Fibroblast of skin of right biceps (primary cell): ENCODE measurements around the gene RPL7A.
"Not testable (repeated sequence)": the region's sequence is repeated elsewhere in the genome, so short reads cannot be mapped to it uniquely, and the experiment has no call there.

Experiments
- DNase-seq: peaks from one replicate; pipeline ENCODE4 v3.0.0-alpha.2; 2013

RPL7A gene

DNA sequence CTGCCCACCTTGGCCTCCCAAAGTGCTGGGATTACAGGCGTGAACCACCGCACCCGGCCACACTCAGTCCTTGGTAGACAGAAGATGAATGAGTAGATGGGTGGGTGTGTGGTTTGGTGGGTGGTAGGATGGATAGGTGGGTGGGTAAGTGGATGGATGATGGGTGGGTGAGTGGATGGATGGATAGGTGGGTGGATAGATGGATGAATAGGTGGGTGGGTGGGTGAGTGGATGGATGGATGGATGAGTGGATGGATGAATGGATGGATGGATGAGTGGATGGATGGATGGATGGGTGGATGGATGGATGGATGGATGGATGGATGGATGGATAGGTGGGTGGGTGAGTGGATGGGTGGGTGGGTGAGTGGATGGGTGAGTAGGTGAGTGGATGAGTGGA is 44.3 kb downstream of the RPL7A start:
- DNase-seq, result not testable (repeated sequence)

DNA sequence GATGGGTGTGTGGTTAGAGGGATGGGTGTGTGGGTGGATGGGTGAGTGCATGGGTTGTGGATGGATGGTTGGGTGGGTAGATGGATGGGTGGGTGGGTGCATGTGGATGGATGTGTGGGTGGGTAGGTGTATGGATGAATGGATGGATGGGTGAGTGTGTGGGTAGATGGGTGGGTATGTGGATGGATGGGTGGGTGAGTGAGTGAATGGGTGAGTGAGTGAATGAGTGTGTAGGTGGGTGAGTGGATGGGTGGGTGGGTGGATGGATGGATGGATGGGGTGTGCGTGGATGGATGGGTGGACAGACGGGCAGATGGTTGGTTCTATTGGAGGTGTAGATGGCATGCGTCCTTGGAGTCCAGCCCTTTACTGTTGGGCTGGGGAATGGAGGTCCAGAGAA is 45.4 kb downstream of the RPL7A start:
- no peak for DNase-seq

DNA sequence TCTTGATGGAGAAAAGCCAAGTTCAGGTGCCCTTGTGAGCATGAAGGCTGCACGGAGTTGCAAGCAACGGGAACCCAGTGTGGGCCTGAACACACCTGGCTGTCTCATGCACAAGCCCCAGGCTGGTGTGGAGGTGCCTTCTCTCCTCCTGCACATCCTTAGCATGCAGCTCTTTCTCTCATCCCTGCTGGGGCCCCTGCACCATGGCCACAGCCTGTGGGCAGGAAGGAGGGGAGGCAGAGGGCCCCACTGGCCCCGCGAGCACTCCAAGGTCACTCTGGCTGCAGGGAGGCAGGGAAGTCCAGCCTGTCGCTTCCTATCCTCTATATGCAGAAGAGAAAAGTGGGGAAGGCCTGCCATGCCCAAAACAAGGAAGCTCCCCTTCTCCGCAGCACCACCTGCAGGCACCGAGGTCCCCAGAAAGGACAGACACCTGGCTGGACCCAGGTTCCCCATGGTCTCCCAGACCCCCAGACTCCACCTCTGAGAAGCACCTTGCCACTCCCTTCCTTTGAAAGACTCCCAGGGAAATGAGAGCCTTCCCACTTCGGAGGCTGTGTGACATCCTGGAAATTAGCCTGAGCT is 46.8 kb downstream of the RPL7A start:
- no peak for DNase-seq

DNA sequence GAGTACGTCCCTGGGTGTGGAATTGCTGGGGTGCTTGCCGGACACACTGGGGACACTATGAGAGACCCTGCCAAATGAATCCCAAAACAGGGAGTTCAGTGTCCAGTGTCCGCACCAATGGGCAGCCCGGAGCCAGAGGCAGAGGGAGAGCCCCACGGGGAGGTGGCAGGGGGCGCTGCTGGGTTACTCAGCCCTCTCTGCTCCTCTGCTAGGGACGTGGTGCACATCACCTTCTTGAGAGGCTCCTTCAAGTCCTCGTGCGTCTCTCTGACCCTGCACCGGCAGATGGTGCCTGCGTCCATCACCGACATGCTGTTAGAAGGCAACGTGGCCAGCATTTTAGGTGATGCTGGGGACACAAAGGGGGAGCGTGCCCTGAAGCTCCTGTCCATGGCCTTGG is 48.9 kb downstream of the RPL7A start:
- DNase-seq, result no peak

DNA sequence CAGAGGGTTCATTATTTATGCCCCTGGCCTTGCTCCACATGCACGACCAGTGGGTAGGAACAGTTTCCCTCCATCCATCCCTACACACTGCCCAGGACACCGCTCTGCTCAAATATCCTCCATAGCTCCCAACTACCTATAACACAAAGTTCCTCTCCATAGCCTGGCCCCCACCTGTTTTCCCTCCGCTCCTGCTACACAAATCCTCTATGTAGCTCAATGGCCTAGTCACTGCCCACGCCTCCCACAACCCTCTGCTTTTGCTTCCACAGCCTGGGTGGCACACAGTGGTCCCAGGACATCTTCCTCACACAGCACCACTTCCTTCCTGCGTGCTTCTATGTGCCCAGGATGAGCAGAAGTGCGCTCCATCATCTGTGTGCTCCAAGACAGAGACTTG is 49.4 kb downstream of the RPL7A start:
- no peak for DNase-seq

DNA sequence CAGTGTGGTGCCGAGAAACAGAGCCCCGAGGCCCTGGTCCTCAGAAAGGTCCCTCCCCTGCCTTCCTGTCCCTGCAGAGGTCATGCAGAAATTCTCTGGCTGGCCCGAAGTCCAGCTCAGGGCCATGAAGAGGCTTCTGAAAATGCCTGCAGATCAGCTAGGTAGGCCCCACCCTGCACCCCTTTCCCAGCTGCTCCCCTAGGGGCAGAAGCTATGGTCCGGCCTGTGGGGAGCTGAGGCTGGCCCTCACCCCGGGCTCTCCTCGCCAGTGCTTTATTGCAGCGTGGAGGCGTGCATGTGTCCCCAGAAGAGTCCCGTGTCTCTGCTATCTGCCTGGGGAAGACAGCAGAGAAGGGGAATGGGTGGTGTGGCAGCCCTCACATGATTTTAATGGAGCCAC is 49.9 kb downstream of the RPL7A start:
- no peak for DNase-seq

DNA sequence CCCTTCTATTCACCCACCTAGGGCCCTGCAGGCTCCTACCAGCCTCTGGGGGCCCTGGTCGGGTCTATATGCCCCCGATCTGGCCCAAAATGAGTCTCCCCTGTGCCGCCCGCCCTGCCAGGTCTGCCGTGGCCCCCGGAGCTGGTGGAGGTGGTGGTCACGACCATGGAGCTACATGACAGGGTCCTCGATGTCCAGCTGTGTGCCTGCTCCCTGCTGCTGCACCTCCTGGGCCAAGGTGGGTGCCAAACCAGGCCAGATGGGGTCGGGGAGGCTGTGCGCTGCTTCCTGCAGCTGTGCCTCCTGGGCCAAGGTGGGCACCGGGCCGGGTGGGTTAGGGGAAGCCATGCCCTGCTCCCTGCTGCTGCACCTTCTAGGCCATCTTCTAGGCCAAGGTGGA is 52.3 kb downstream of the RPL7A start:
- DNase-seq, result no peak
